Panc1 (cell line): ENCODE data around the gene PXT1. TPM values are rescaled to one million over a fixed set of nuclear protein-coding genes. Genes with fewer than 3 reads are reported as not detected.

Source experiments
- ATAC-seq: fragments of 200-7000 bp; cut with Tn5 transposase; 2 replicates; pipeline ENCODE4 v1.9.1; 2020; ENCODE audit warnings: mild to moderate bottlenecking, moderate library complexity
- BruUV-seq: library from RNA; stranded (reverse); fragments of 400-500 nt; replicated peaks from 2 replicates; lab custom pipeline; 2021; lab: Mats Ljungman, UMichigan
- CTCF ChIA-PET: fragments of 300-600 bp; sonication (Branson Sonifier 250); formaldehyde crosslinking; loops from one replicate; lab custom pipeline; 2022; ENCODE audit warnings: antibody characterized with exemption; lab: Charles Lee
- POLR2A ChIA-PET: fragments of 300-600 bp; sonication (Branson Sonifier 250); formaldehyde crosslinking; loops from one replicate; lab custom pipeline; 2022; ENCODE audit warnings: antibody characterized with exemption; lab: Charles Lee
- DNase-seq: peaks from one replicate; pipeline ENCODE4 v3.0.0-alpha.2; 2010; ENCODE audit warnings: low read depth, low spot score
- H3K27ac ChIP-seq: 2 replicates; pipeline ENCODE4 v1.5.1; 2011; ENCODE audit warnings: mild to moderate bottlenecking, low read length, inconsistent platforms
- H3K27me3 ChIP-seq: fragments of 200-500 bp; sonication (Bioruptor generic); 2 replicates; pipeline ENCODE4 v1.6.0; 2014; ENCODE audit warnings: low read length, inconsistent platforms; ENCODE audit not compliant: control insufficient read depth, insufficient read depth
- H3K36me3 ChIP-seq: fragments of 200-500 bp; sonication (Bioruptor generic); 2 replicates; pipeline ENCODE4 v1.5.1; 2014; ENCODE audit warnings: inconsistent platforms, mild to moderate bottlenecking, low read length, moderate library complexity; ENCODE audit not compliant: control insufficient read depth, insufficient read depth
- H3K4me1 ChIP-seq: 2 replicates; pipeline ENCODE4 v1.5.1; 2011; ENCODE audit warnings: inconsistent platforms, mild to moderate bottlenecking, low read length, moderate library complexity; ENCODE audit not compliant: control insufficient read depth, insufficient read depth
- H3K4me3 ChIP-seq, 2 experiments: 2 replicates each; pipeline ENCODE4 v1.5.1; 2011 to 2012; ENCODE audit warnings: low read depth in 2 of 2, low read length in 2 of 2, mild to moderate bottlenecking in 2 of 2, inconsistent platforms in 1 of 2, moderate library complexity in 1 of 2
- H3K9me3 ChIP-seq: fragments of 200-500 bp; sonication (Bioruptor generic); 2 replicates; pipeline ENCODE4 v1.5.1; 2014; ENCODE audit warnings: low read depth, mild to moderate bottlenecking, inconsistent platforms, low read length, moderate library complexity; ENCODE audit not compliant: control insufficient read depth, insufficient read depth
- POLR2AphosphoS5 ChIP-seq: IDR thresholded peaks from 2 replicates; pipeline ENCODE4 v1.6.1; 2012; ENCODE audit warnings: mild to moderate bottlenecking, low read depth, low read length, moderate library complexity
- SIN3A ChIP-seq: IDR thresholded peaks from 2 replicates; pipeline ENCODE4 v1.6.1; 2012; ENCODE audit warnings: low read depth, mild to moderate bottlenecking, low read length, moderate library complexity, borderline replicate concordance; ENCODE audit not compliant: insufficient read depth
- TCF7L2 ChIP-seq: IDR thresholded peaks from 2 replicates; pipeline ENCODE4 v1.6.1; 2011; ENCODE audit warnings: mild to moderate bottlenecking, low read depth, low read length, inconsistent platforms
- in situ Hi-C: cut with HindIII; loops from 2 replicates; pipeline ENCODE4 v1.10.0; 2016; ENCODE audit warnings: low sequenced_read_pairs, low pct_unique_long_range_greater_than_20kb
- intact Hi-C: fragments of 100-400 bp; cut with micrococcal nuclease; formaldehyde crosslinking; loops from one replicate; pipeline ENCODE4 v1.10.0; 2022; ENCODE audit not compliant: unreplicated experiment
- total RNA-seq: library from RNA; stranded (reverse); gene quantifications from one replicate; pipeline ENCODE4 v1.2.1, GENCODE V29; 2021; ENCODE audit not compliant: unreplicated experiment
- TF ChIP-seq, protein P1 (sequence below): fragments of 450-650 bp; IDR thresholded peaks from 2 replicates; pipeline ENCODE4 v1.5.1; 2017; ENCODE audit warnings: mild to moderate bottlenecking
- TF ChIP-seq, protein P2 (sequence below), 2 experiments: IDR thresholded peaks; 2 replicates each; pipeline ENCODE4 v1.6.1; 2011 to 2012; ENCODE audit warnings: low read depth in 2 of 2, control low read depth in 1 of 2, low read length in 1 of 2, mild to moderate bottlenecking in 1 of 2, moderate library complexity in 1 of 2; ENCODE audit not compliant: insufficient read depth in 1 of 2

PXT1 gene
- total RNA-seq, 1 experiment from 2014 or later: not detected

DNA sequence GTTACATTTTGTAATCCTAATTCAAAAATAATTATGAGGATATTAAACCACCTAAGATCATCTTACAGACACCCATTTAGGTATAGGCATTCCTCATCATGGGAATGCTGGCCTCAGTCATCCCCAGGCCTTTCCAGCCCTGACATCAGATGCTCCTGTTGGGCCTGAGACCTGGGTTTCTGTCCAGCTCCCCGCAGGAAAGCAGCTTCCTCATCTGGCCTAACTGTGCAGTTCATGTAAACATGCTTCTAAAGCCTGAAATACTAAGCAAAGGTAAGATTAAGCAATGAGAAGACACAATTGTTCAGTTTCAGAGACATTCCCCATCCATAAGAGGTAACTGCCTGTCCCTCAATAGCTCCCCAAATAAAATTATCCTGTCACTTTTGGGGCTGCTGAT lies 74.2 kb downstream of the PXT1 start:
- POLR2A ChIA-PET: no interaction called here
- in situ Hi-C loops: no loop called here

DNA sequence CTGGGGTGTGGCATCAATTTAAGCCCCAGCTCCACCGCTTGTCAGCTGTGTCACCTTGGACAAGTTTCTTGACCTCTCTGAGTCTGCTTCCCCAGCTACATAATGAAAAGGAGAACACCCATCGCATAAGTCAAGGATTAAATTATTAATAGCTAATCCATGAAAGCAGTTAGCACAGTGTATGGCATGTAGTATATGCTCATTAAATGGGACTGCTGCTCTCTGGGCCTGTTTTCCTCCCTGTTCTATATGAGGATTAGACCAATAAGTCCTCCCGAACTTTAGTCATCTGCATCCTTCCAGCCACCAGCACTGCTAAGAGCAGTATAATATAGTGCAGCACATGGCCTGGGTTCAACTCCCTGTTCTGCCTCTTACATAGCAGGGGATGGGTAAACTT lies 74.9 kb downstream of the PXT1 start:
- Histone ChIP-seq H3K36me3 (no peaks in the 10 kb centered on the region), H3K4me1 (0 out of 2 replicates have a peak, but pooled peaks cover 4% of the 10 kb centered on the region), H3K27me3 (no peaks in the 10 kb centered on the region), H3K9me3 (no peaks in the 10 kb centered on the region), H3K27ac (no peak overlapping the region), H3K4me3 (no peak overlapping the region)
- ATAC-seq (no peak), DNase-seq (no peak)
- in situ Hi-C loops: no loop called here
- ChIA-PET POLR2A (no interaction called here), CTCF (no interaction called here)
- intact Hi-C loops: no loop called here
- no peak for TF ChIP-seq TCF7L2
- no peak for TF ChIP-seq POLR2AphosphoS5
- no peak for TF ChIP-seq SIN3A
- TF ChIP-seq, protein P1, sequence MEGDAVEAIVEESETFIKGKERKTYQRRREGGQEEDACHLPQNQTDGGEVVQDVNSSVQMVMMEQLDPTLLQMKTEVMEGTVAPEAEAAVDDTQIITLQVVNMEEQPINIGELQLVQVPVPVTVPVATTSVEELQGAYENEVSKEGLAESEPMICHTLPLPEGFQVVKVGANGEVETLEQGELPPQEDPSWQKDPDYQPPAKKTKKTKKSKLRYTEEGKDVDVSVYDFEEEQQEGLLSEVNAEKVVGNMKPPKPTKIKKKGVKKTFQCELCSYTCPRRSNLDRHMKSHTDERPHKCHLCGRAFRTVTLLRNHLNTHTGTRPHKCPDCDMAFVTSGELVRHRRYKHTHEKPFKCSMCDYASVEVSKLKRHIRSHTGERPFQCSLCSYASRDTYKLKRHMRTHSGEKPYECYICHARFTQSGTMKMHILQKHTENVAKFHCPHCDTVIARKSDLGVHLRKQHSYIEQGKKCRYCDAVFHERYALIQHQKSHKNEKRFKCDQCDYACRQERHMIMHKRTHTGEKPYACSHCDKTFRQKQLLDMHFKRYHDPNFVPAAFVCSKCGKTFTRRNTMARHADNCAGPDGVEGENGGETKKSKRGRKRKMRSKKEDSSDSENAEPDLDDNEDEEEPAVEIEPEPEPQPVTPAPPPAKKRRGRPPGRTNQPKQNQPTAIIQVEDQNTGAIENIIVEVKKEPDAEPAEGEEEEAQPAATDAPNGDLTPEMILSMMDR: no peak
- TF ChIP-seq, protein P2, sequence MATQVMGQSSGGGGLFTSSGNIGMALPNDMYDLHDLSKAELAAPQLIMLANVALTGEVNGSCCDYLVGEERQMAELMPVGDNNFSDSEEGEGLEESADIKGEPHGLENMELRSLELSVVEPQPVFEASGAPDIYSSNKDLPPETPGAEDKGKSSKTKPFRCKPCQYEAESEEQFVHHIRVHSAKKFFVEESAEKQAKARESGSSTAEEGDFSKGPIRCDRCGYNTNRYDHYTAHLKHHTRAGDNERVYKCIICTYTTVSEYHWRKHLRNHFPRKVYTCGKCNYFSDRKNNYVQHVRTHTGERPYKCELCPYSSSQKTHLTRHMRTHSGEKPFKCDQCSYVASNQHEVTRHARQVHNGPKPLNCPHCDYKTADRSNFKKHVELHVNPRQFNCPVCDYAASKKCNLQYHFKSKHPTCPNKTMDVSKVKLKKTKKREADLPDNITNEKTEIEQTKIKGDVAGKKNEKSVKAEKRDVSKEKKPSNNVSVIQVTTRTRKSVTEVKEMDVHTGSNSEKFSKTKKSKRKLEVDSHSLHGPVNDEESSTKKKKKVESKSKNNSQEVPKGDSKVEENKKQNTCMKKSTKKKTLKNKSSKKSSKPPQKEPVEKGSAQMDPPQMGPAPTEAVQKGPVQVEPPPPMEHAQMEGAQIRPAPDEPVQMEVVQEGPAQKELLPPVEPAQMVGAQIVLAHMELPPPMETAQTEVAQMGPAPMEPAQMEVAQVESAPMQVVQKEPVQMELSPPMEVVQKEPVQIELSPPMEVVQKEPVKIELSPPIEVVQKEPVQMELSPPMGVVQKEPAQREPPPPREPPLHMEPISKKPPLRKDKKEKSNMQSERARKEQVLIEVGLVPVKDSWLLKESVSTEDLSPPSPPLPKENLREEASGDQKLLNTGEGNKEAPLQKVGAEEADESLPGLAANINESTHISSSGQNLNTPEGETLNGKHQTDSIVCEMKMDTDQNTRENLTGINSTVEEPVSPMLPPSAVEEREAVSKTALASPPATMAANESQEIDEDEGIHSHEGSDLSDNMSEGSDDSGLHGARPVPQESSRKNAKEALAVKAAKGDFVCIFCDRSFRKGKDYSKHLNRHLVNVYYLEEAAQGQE (IDR thresholded peaks at IDR 0.05; ENCODE audit: insufficient read depth in 1 of 2, low read depth in 2 of 2, low read length in 1 of 2): no peak
- BruUV-seq: no TSS peak

More for the DNA sequence above, 74.2 kb downstream of the PXT1 start:
- TF ChIP-seq SIN3A (no peak), TCF7L2 (no peak), POLR2AphosphoS5 (no peak)
- TF ChIP-seq, protein P1: no peak
- TF ChIP-seq, protein P2 (IDR thresholded peaks at IDR 0.05; ENCODE audit: insufficient read depth in 1 of 2, low read depth in 2 of 2, low read length in 1 of 2): no peak
- intact Hi-C loops: no loop called here
- Histone ChIP-seq H3K9me3 (no peaks in the 10 kb centered on the region), H3K27me3 (no peaks in the 10 kb centered on the region), H3K4me3 (no peak overlapping the region), H3K4me1 (0 out of 2 replicates have a peak, but pooled peaks cover 4% of the 10 kb centered on the region), H3K27ac (no peak overlapping the region), H3K36me3 (no peaks in the 10 kb centered on the region)
- CTCF ChIA-PET: no interaction called here
- no peak for DNase-seq
- BruUV-seq: no TSS peak
- ATAC-seq: no peak
